Loucy (cell line): Measurements from ENCODE around the gene PEMT.

ENCODE experiments used
- H2AFZ ChIP-seq: fragments of 200-600 bp; sonication (generic); 2 replicates; pipeline ENCODE4 v1.6.0; 2016; ENCODE audit warnings: antibody characterized with exemption, mild to moderate bottlenecking, low read length, moderate library complexity
- H3F3A ChIP-seq: fragments of 200-600 bp; 2 replicates; pipeline ENCODE4 v1.6.0; 2016; ENCODE audit warnings: antibody characterized with exemption, low read depth, mild to moderate bottlenecking
- H3K27me3 ChIP-seq: fragments of 200-600 bp; sonication (generic); 2 replicates; pipeline ENCODE4 v1.6.1; 2014; ENCODE audit warnings: low read length, mild to moderate bottlenecking; ENCODE audit not compliant: insufficient read depth, poor library complexity, severe bottlenecking
- H3K36me3 ChIP-seq: fragments of 200-600 bp; sonication (generic); 2 replicates; pipeline ENCODE4 v1.6.1; 2016; ENCODE audit warnings: low read length; ENCODE audit not compliant: insufficient read depth
- H3K4me1 ChIP-seq: fragments of 200-600 bp; sonication (generic); 2 replicates; pipeline ENCODE4 v1.5.1; 2014; ENCODE audit warnings: low read length, mild to moderate bottlenecking; ENCODE audit not compliant: insufficient read depth, poor library complexity, severe bottlenecking
- H3K4me2 ChIP-seq: fragments of 200-600 bp; sonication (generic); 2 replicates; pipeline ENCODE4 v1.6.0; 2014; ENCODE audit warnings: antibody characterized with exemption, low read length, low read depth, mild to moderate bottlenecking; ENCODE audit not compliant: poor library complexity, severe bottlenecking
- H3K4me3 ChIP-seq: fragments of 200-600 bp; sonication (generic); 2 replicates; pipeline ENCODE4 v1.5.1; 2014; ENCODE audit warnings: low read length, mild to moderate bottlenecking, mixed read lengths; ENCODE audit not compliant: poor library complexity, severe bottlenecking
- H3K79me2 ChIP-seq: fragments of 200-600 bp; sonication (generic); 2 replicates; pipeline ENCODE4 v1.6.1; 2014; ENCODE audit warnings: low read length; ENCODE audit not compliant: insufficient read depth
- H3K9ac ChIP-seq: fragments of 200-600 bp; sonication (generic); 2 replicates; pipeline ENCODE4 v1.6.0; 2014; ENCODE audit warnings: mild to moderate bottlenecking, low read depth, low read length, moderate library complexity; ENCODE audit not compliant: poor library complexity, severe bottlenecking
- H3K9me2 ChIP-seq: fragments of 200-600 bp; sonication (generic); replicated peaks from 2 replicates; pipeline ENCODE4 v1.6.1; 2016; ENCODE audit warnings: low read depth, low read length, mixed read lengths
- H3K9me3 ChIP-seq: fragments of 200-600 bp; sonication (generic); 2 replicates; pipeline ENCODE4 v1.6.1; 2014; ENCODE audit warnings: mild to moderate bottlenecking, antibody characterized with exemption, low read length, low read depth; ENCODE audit not compliant: insufficient read depth
- H4K20me1 ChIP-seq: fragments of 200-600 bp; sonication (generic); 2 replicates; pipeline ENCODE4 v1.6.0; 2014; ENCODE audit warnings: antibody characterized with exemption, low read length, mild to moderate bottlenecking; ENCODE audit not compliant: insufficient read depth, poor library complexity, severe bottlenecking
- CTCF ChIP-seq: fragments of 200-600 bp; sonication (generic); conservative IDR thresholded peaks from 2 replicates; pipeline ENCODE4 v1.5.1; 2014; ENCODE audit warnings: mild to moderate bottlenecking, antibody characterized with exemption, low read length
- EZH2phosphoT487 ChIP-seq: fragments of 200-600 bp; IDR thresholded peaks from 2 replicates; pipeline ENCODE4 v1.6.1; 2018; ENCODE audit warnings: antibody characterized with exemption, mild to moderate bottlenecking, moderate library complexity, borderline replicate concordance

PEMT gene

GRCh38 chr17:17474341-17474740 is 117.2 kb downstream of the PEMT start:
- Histone ChIP-seq H3K27me3 (no peaks in the 10 kb centered on the region), H3K79me2 (peaks cover 25% of the 10 kb centered on the region), H3K9me3 (no peaks in the 10 kb centered on the region), H3K36me3 (no peaks in the 10 kb centered on the region), H3K9ac (no peak overlapping the region), H4K20me1 (peaks cover 6% of the 10 kb centered on the region), H3K4me2 (no peak overlapping the region), H3F3A (no peaks in the 10 kb centered on the region), H3K4me1 (peaks cover 23% of the 10 kb centered on the region), H2AFZ (no peak overlapping the region), H3K9me2 (no peaks in the 10 kb centered on the region), H3K4me3 (no peak overlapping the region)
- TF ChIP-seq EZH2phosphoT487 = no peak
- TF ChIP-seq CTCF = no peak

DNA sequence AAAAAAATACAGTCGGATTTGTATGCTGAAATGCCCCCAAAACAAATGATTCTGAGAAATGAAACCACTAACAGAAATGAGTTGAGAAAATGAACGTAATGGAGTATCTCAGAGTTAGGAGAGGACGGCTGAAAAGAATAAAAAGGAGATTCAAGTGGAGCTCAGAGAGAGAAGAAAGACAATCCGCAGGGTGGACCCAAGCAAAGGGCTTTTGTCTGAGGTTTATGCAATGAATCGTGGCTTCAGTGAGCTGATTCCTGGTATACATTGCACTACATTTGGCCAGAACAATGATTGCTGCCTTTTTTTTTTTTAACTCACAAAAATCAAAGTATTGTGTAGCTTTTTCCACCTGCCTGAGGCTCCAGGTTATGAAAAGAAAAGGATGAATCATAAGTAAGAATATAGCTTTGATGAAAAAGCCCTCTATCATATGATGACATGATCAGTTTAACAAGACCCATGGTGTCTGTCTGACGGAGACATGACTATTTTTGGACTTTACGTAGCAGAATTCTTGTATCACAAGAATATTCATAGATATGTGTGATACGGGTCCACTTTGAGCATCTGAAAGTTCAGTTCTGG is 119.1 kb downstream of the PEMT start:
- H3K27me3 ChIP-seq = no peaks in the 10 kb centered on the region
- H2AFZ ChIP-seq = peak overlapping the region; percentile 63
- no peaks in the 10 kb centered on the region for H3K9me2 ChIP-seq
- no peak overlapping the region for H3K4me3 ChIP-seq
- no peaks in the 10 kb centered on the region for H3K36me3 ChIP-seq
- peaks cover 6% of the 10 kb centered on the region for H3K79me2 ChIP-seq
- no peaks in the 10 kb centered on the region for H3K9me3 ChIP-seq
- peaks cover 4% of the 10 kb centered on the region for H4K20me1 ChIP-seq
- peaks cover 6% of the 10 kb centered on the region for H3K4me1 ChIP-seq
- H3K4me2 ChIP-seq = no peak overlapping the region
- H3K9ac ChIP-seq = no peak overlapping the region
- TF ChIP-seq CTCF = no peak
- no peak for TF ChIP-seq EZH2phosphoT487
- H3F3A ChIP-seq = no peaks in the 10 kb centered on the region

GRCh38 chr17:17469996-17470395 is 121.5 kb downstream of the PEMT start:
- Histone ChIP-seq H3K9me3 (no peaks in the 10 kb centered on the region), H3K4me2 (no peak overlapping the region), H3K79me2 (no peaks in the 10 kb centered on the region), H3K36me3 (no peaks in the 10 kb centered on the region), H4K20me1 (no peaks in the 10 kb centered on the region), H3F3A (no peaks in the 10 kb centered on the region), H3K4me3 (no peak overlapping the region), H3K9me2 (no peaks in the 10 kb centered on the region), H3K27me3 (no peaks in the 10 kb centered on the region), H3K9ac (no peak overlapping the region), H2AFZ (no peak overlapping the region), H3K4me1 (no peaks in the 10 kb centered on the region)
- TF ChIP-seq EZH2phosphoT487 (no peak), CTCF (no peak)
